Measurements from ENCODE around the gene YAP1. TPM values are rescaled to one million over a fixed set of nuclear protein-coding genes. Genes with fewer than 3 reads are reported as not detected.

YAP1 gene
- polyA plus RNA-seq, 2 of the 4 experiments (the other 2 are of a cell fraction) = 40.4 to 48.0 TPM

GRCh38 chr11:102240502-102240901 is 130.3 kb downstream of the YAP1 start:
- no peak for TF ChIP-seq PHF8 (IDR thresholded peaks at IDR 0.05; ENCODE audit: borderline replicate concordance, low read depth)
- TF ChIP-seq ZC3H11A (IDR thresholded peaks at IDR 0.05) = no peak
- TF ChIP-seq EHF (CRISPR knock-in tag; IDR thresholded peaks at IDR 0.05) = no peak
- no peak for TF ChIP-seq MAX (IDR thresholded peaks at IDR 0.05)
- no peak for TF ChIP-seq SMC3 (IDR thresholded peaks at IDR 0.05)
- TF ChIP-seq EP300 (IDR thresholded peaks at IDR 0.05) = no peak
- no peak for TF ChIP-seq JUN (IDR thresholded peaks at IDR 0.05)
- no peak for TF ChIP-seq MAZ (IDR thresholded peaks at IDR 0.05; ENCODE audit: borderline replicate concordance, low read depth, low read length)
- no peak for TF ChIP-seq CBX2 (IDR thresholded peaks at IDR 0.05; ENCODE audit: borderline replicate concordance, low read depth)
- TF ChIP-seq RFX5 (IDR thresholded peaks at IDR 0.05) = no peak
- no peak for TF ChIP-seq FOXS1 (CRISPR knock-in tag; IDR thresholded peaks at IDR 0.05)
- no peak for TF ChIP-seq HOXB13 (CRISPR knock-in tag; IDR thresholded peaks at IDR 0.05; ENCODE audit: low read depth)
- TF ChIP-seq RCOR1 (IDR thresholded peaks at IDR 0.05; ENCODE audit: low read depth, low read length) = no peak
- no peak for TF ChIP-seq HOXB5 (CRISPR knock-in tag; IDR thresholded peaks at IDR 0.05)
- ATAC-seq (no peak), DNase-seq (ENCODE audit: low read depth in 1 of 2, low spot score in 1 of 2) (no peak), FAIRE-seq (no peak)
- CTCF ChIA-PET = interaction anchor here (0.6 kb wide), 1 partner anchor 1541 kb away, joined by 3 read pairs; no protein-coding TSS in a partner anchor
- Histone ChIP-seq H3K27ac (no peak overlapping the region), H3K9me3 (no peaks in the 10 kb centered on the region), H3K4me2 (no peak overlapping the region), H3K4me1 (peaks cover 18% of the 10 kb centered on the region), H3K4me3 (no peak overlapping the region)
- 42% methylated on average over 2 of the region's 2 CpGs for WGBS (ENCODE audit: missing lambda C conversion rate)
- POLR2A ChIA-PET = no interaction called here

- TF ChIP-seq GATA3 (IDR thresholded peaks at IDR 0.05; ENCODE audit: borderline replicate concordance) (no peak), RNF2 (IDR thresholded peaks at IDR 0.05; ENCODE audit: borderline replicate concordance, low read depth) (no peak), SREBF2 (IDR thresholded peaks at IDR 0.05) (no peak), CBX8 (IDR thresholded peaks at IDR 0.05) (no peak)
- DNase-seq (ENCODE audit: low read depth in 1 of 2, low spot score in 1 of 2) (no peak), ATAC-seq (peak; percentile 19 to 31; a peak in 2 of 6 replicates), FAIRE-seq (no peak)
- POLR2A ChIA-PET = no interaction called here
- H3K4me2 ChIP-seq = no peak overlapping the region
- peaks cover 19% of the 10 kb centered on the region for H3K4me1 ChIP-seq
- 81% methylated on average over 1 of the region's 1 CpG for WGBS (ENCODE audit: missing lambda C conversion rate)
- H3K4me3 ChIP-seq = no peak overlapping the region
- no peaks in the 10 kb centered on the region for H3K9me3 ChIP-seq
- CTCF ChIA-PET = interaction anchor here (0.6 kb wide), 1 partner anchor 1540 kb away, joined by 3 read pairs; no protein-coding TSS in a partner anchor
- H3K27ac ChIP-seq = 0 out of 6 replicates have a peak overlapping the region, but pooled peaks of 1 of the 2 experiments have one; percentile 33
Measured at GRCh38 chr11:102241026-102241425, 130.8 kb downstream of the YAP1 start.

GRCh38 chr11:102243399-102243884 is 133.2 kb downstream of the YAP1 start:
- Histone ChIP-seq H3K4me1 (peaks cover 19% of the 10 kb centered on the region), H3K9me3 (no peaks in the 10 kb centered on the region), H3K27ac (no peak overlapping the region), H3K4me2 (no peak overlapping the region), H3K4me3 (no peak overlapping the region)
- ChIA-PET POLR2A (no interaction called here), CTCF (no interaction called here)
- 88% methylated on average over 2 of the region's 2 CpGs for WGBS (ENCODE audit: missing lambda C conversion rate)
- no peak for FAIRE-seq
- no peak for ATAC-seq
- no peak for DNase-seq (ENCODE audit: low read depth in 1 of 2, low spot score in 1 of 2)
- no peak for TF ChIP-seq TFCP2L1 (CRISPR knock-in tag; IDR thresholded peaks at IDR 0.05)
- TF ChIP-seq HMGXB4 (CRISPR knock-in tag; IDR thresholded peaks at IDR 0.05; ENCODE audit: borderline replicate concordance) = no peak
- TF ChIP-seq NPAS2 (CRISPR knock-in tag; IDR thresholded peaks at IDR 0.05; ENCODE audit: borderline replicate concordance) = no peak
- TF ChIP-seq CBX2 (IDR thresholded peaks at IDR 0.05; ENCODE audit: borderline replicate concordance, low read depth) = no peak
- no peak for TF ChIP-seq EHMT2 (IDR thresholded peaks at IDR 0.05; ENCODE audit: low read depth)
- TF ChIP-seq POLR2AphosphoS2 (conservative IDR thresholded peaks at IDR 0.05; ENCODE audit: low read length) = no peak
- no peak for TF ChIP-seq HES2 (IDR thresholded peaks at IDR 0.05)
- TF ChIP-seq PBX3 (IDR thresholded peaks at IDR 0.05) = no peak
- no peak for TF ChIP-seq RAD21 (conservative IDR thresholded peaks at IDR 0.05 in 1 of 2, IDR thresholded peaks at IDR 0.05 in 1 of 2)
- no peak for TF ChIP-seq ESRRA (IDR thresholded peaks at IDR 0.05; ENCODE audit: borderline replicate concordance, low read length)
- TF ChIP-seq ELK1 (IDR thresholded peaks at IDR 0.05; ENCODE audit: low read depth, low read length) = no peak
- TF ChIP-seq HOXB5 (CRISPR knock-in tag; IDR thresholded peaks at IDR 0.05) = no peak
- no peak for TF ChIP-seq POLR2A (IDR thresholded peaks at IDR 0.05; ENCODE audit: low read length)
- TF ChIP-seq MAFK (IDR thresholded peaks at IDR 0.05; ENCODE audit: partially characterized antibody) = no peak
- no peak for TF ChIP-seq USF2 (IDR thresholded peaks at IDR 0.05)
- no peak for TF ChIP-seq MYC (IDR thresholded peaks at IDR 0.05; ENCODE audit: borderline replicate concordance, low read length)
